ENCODE results near the gene GTF2H4. TPM values are rescaled to one million over a fixed set of nuclear protein-coding genes. Genes with fewer than 3 reads are reported as not detected.

GTF2H4 gene
- total and polyA plus RNA-seq, 4 donors = 6.2 to 15.8 (median 12.3) TPM

DNA sequence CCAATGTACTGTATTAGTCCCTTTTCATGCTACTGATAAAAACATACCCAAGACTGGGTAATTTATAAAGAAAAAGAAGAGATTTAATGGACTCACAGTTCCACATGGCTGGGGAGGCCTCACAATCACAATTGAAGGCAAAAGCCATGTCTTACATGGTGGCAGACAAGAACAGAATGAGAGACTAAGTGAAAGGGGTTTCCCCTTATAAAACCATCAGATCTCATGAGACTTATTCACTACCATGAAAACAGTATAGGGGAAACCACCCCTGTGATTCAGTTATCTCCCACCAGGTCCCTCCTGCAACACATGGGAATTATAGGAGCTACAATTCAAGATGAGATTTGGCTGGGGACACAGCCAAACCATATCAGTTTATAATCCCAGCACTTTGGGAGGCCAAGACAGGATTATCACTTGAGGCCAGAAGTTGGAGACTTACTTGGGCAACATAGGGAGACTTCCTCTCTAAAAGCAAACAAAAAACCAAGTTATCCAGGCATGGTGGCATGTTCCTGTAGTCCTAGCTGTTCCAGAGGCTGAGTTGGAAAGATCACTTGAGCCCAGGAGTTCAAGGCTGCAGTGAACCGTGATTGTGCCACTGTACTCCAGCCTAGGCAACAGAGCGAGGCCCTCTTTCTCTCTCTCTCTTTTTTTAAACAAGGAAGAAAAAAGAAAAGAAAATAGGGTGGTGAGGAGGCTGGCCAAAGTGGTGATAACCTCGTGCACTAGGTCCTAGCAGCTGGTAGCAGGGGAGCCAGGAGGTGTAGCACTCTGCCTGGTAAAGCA, 46.6 kb upstream of the GTF2H4 start:
- Histone ChIP-seq H3K9ac (ENCODE audit: low read depth in 1 of 2, low read length in 2 of 2) (no peak overlapping the region), H3K4me3 (ENCODE audit: low read depth in 1 of 3, low read length in 3 of 3) (no peak overlapping the region), H3K4me1 (ENCODE audit: control insufficient read depth in 4 of 4, insufficient read depth in 4 of 4, low read length in 3 of 4) (no peaks in the 10 kb centered on the region), H3K27me3 (ENCODE audit: control insufficient read depth in 4 of 4, insufficient read depth in 4 of 4, low read length in 3 of 4) (no peaks in the 10 kb centered on the region), H3K36me3 (ENCODE audit: control insufficient read depth in 4 of 4, insufficient read depth in 3 of 4, low read depth in 1 of 4, low read length in 3 of 4) (no peaks in the 10 kb centered on the region), H3K27ac (ENCODE audit: low read depth in 1 of 2, low read length in 2 of 2) (no peak overlapping the region), H3K9me3 (ENCODE audit: control insufficient read depth in 4 of 4, low read length in 3 of 4) (no peaks in the 10 kb centered on the region)
- 84% methylated on average over 3 of the region's 3 CpGs for WGBS
- no peak for TF ChIP-seq FOXA1 (IDR thresholded peaks at IDR 0.05)
- TF ChIP-seq, protein P1, sequence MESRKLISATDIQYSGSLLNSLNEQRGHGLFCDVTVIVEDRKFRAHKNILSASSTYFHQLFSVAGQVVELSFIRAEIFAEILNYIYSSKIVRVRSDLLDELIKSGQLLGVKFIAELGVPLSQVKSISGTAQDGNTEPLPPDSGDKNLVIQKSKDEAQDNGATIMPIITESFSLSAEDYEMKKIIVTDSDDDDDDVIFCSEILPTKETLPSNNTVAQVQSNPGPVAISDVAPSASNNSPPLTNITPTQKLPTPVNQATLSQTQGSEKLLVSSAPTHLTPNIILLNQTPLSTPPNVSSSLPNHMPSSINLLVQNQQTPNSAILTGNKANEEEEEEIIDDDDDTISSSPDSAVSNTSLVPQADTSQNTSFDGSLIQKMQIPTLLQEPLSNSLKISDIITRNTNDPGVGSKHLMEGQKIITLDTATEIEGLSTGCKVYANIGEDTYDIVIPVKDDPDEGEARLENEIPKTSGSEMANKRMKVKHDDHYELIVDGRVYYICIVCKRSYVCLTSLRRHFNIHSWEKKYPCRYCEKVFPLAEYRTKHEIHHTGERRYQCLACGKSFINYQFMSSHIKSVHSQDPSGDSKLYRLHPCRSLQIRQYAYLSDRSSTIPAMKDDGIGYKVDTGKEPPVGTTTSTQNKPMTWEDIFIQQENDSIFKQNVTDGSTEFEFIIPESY (IDR thresholded peaks at IDR 0.05) = no peak
- no peak for TF ChIP-seq HNF4A (conservative IDR thresholded peaks at IDR 0.05)
- TF ChIP-seq, protein P2, sequence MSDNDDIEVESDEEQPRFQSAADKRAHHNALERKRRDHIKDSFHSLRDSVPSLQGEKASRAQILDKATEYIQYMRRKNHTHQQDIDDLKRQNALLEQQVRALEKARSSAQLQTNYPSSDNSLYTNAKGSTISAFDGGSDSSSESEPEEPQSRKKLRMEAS (IDR thresholded peaks at IDR 0.05) = no peak
- TF ChIP-seq, protein P3, sequence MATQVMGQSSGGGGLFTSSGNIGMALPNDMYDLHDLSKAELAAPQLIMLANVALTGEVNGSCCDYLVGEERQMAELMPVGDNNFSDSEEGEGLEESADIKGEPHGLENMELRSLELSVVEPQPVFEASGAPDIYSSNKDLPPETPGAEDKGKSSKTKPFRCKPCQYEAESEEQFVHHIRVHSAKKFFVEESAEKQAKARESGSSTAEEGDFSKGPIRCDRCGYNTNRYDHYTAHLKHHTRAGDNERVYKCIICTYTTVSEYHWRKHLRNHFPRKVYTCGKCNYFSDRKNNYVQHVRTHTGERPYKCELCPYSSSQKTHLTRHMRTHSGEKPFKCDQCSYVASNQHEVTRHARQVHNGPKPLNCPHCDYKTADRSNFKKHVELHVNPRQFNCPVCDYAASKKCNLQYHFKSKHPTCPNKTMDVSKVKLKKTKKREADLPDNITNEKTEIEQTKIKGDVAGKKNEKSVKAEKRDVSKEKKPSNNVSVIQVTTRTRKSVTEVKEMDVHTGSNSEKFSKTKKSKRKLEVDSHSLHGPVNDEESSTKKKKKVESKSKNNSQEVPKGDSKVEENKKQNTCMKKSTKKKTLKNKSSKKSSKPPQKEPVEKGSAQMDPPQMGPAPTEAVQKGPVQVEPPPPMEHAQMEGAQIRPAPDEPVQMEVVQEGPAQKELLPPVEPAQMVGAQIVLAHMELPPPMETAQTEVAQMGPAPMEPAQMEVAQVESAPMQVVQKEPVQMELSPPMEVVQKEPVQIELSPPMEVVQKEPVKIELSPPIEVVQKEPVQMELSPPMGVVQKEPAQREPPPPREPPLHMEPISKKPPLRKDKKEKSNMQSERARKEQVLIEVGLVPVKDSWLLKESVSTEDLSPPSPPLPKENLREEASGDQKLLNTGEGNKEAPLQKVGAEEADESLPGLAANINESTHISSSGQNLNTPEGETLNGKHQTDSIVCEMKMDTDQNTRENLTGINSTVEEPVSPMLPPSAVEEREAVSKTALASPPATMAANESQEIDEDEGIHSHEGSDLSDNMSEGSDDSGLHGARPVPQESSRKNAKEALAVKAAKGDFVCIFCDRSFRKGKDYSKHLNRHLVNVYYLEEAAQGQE (IDR thresholded peaks at IDR 0.05) = no peak
- TF ChIP-seq RAD21 (IDR thresholded peaks at IDR 0.05) = no peak
- TF ChIP-seq SP1 (IDR thresholded peaks at IDR 0.05) = no peak
- TF ChIP-seq, protein P4, sequence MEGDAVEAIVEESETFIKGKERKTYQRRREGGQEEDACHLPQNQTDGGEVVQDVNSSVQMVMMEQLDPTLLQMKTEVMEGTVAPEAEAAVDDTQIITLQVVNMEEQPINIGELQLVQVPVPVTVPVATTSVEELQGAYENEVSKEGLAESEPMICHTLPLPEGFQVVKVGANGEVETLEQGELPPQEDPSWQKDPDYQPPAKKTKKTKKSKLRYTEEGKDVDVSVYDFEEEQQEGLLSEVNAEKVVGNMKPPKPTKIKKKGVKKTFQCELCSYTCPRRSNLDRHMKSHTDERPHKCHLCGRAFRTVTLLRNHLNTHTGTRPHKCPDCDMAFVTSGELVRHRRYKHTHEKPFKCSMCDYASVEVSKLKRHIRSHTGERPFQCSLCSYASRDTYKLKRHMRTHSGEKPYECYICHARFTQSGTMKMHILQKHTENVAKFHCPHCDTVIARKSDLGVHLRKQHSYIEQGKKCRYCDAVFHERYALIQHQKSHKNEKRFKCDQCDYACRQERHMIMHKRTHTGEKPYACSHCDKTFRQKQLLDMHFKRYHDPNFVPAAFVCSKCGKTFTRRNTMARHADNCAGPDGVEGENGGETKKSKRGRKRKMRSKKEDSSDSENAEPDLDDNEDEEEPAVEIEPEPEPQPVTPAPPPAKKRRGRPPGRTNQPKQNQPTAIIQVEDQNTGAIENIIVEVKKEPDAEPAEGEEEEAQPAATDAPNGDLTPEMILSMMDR (IDR thresholded peaks at IDR 0.05; ENCODE audit: low read depth, low read length, missing input control) = no peak
- no peak for TF ChIP-seq NR2F2 (IDR thresholded peaks at IDR 0.05)
- TF ChIP-seq FOXA2 (IDR thresholded peaks at IDR 0.05) = no peak
- DNase-seq (ENCODE audit: low spot score) = no peak

DNA sequence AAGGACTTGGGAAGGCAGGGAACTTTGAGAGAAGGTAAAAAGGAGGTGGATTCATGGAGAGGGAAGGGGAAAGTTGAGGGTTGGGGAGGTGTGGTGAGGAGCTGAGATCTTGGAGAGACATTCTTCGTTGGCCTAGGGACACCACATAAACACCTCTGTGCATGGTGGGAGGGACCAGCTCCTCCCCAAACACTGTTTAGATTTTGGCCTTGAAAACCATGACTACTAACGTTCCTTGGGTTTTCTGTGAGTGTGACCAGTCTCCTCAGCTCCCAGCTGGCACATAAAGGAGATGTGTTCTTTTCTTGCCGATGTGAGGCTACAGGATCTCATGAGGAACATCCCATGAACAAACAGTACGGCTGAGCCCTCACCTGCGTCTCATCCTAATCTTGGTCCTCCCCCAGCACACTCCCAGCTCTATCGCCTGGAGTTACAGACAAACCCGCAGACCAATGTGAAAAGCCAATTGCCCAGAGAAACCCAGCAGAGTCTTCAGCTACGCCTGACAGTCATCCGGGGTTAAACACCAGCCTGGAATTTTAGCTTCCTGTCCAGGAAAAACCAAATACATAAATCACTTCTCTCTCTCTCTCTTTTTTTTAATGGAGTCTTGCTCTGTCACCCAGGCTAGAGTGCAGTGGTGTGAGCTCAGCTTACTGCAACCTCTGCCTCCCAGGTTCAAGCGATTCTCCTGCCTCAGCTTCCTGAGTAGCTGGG, 45.7 kb upstream of the GTF2H4 start:
- DNase-seq (ENCODE audit: low spot score) = no peak
- Histone ChIP-seq H3K4me1 (ENCODE audit: control insufficient read depth in 4 of 4, insufficient read depth in 4 of 4, low read length in 3 of 4) (no peaks in the 10 kb centered on the region), H3K4me3 (ENCODE audit: low read depth in 1 of 3, low read length in 3 of 3) (no peak overlapping the region), H3K36me3 (ENCODE audit: control insufficient read depth in 4 of 4, insufficient read depth in 3 of 4, low read depth in 1 of 4, low read length in 3 of 4) (no peaks in the 10 kb centered on the region), H3K27me3 (ENCODE audit: control insufficient read depth in 4 of 4, insufficient read depth in 4 of 4, low read length in 3 of 4) (no peaks in the 10 kb centered on the region), H3K9me3 (ENCODE audit: control insufficient read depth in 4 of 4, low read length in 3 of 4) (no peaks in the 10 kb centered on the region), H3K27ac (ENCODE audit: low read depth in 1 of 2, low read length in 2 of 2) (no peak overlapping the region), H3K9ac (ENCODE audit: low read depth in 1 of 2, low read length in 2 of 2) (no peak overlapping the region)
- 79% methylated on average over 10 of the region's 10 CpGs for WGBS
- TF ChIP-seq TAF1 (conservative IDR thresholded peaks at IDR 0.05) (no peak), JUND (IDR thresholded peaks at IDR 0.05) (no peak), YY1 (IDR thresholded peaks at IDR 0.05) (no peak), EGR1 (IDR thresholded peaks at IDR 0.05; ENCODE audit: low read depth in 2 of 2) (no peak), HNF4G (IDR thresholded peaks at IDR 0.05) (no peak), HNF4A (conservative IDR thresholded peaks at IDR 0.05) (no peak)
- TF ChIP-seq, protein P5, sequence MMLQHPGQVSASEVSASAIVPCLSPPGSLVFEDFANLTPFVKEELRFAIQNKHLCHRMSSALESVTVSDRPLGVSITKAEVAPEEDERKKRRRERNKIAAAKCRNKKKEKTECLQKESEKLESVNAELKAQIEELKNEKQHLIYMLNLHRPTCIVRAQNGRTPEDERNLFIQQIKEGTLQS (IDR thresholded peaks at IDR 0.05) = no peak
- TF ChIP-seq, protein P1 (IDR thresholded peaks at IDR 0.05) = no peak
- TF ChIP-seq, protein P3 (IDR thresholded peaks at IDR 0.05) = no peak
